K562 (cell line): ENCODE results near the gene BDH2. TPM values are rescaled to one million over a fixed set of nuclear protein-coding genes. Genes with fewer than 3 reads are reported as not detected.

Source experiments
- ARID1B ChIP-seq: fragments of 450-650 bp; IDR thresholded peaks from 2 replicates; pipeline ENCODE4 v1.6.1; 2016; ENCODE audit warnings: antibody characterized with exemption, mild to moderate bottlenecking, inconsistent platforms
- CREB5 ChIP-seq: fragments of 250-450 bp; sonication (Bioruptor Pico); IDR thresholded peaks from 2 replicates; pipeline ENCODE4 v1.5.0; 2020; ENCODE audit warnings: mild to moderate bottlenecking
- E2F4 ChIP-seq: sonication (generic); formaldehyde crosslinking; IDR thresholded peaks from 2 replicates; pipeline ENCODE4 v1.8.0; 2022; ENCODE audit warnings: mild to moderate bottlenecking, low read depth, missing genetic modification reagents
- E4F1 ChIP-seq: fragments of 250-450 bp; sonication (Bioruptor Pico); IDR thresholded peaks from 2 replicates; pipeline ENCODE4 v1.5.0; 2021; ENCODE audit warnings: mild to moderate bottlenecking, borderline replicate concordance
- FOXP4 ChIP-seq: sonication (generic); formaldehyde crosslinking; IDR thresholded peaks from 2 replicates; pipeline ENCODE4 v1.8.0; 2022; ENCODE audit warnings: mild to moderate bottlenecking, missing genetic modification reagents, borderline replicate concordance
- GATAD2B ChIP-seq: fragments of 450-650 bp; IDR thresholded peaks from 2 replicates; pipeline ENCODE4 v1.6.1; 2017; ENCODE audit warnings: mild to moderate bottlenecking, borderline replicate concordance
- HNRNPK ChIP-seq: fragments of 200-400 bp; formaldehyde crosslinking; IDR thresholded peaks from one replicate; pipeline ENCODE4 v1.6.1; 2018; ENCODE audit warnings: mild to moderate bottlenecking, low read depth, low read length; ENCODE audit not compliant: poor library complexity, severe bottlenecking
- KDM2B ChIP-seq: fragments of 250-450 bp; sonication (Bioruptor Pico); IDR thresholded peaks from 2 replicates; pipeline ENCODE4 v1.8.0; 2021; ENCODE audit warnings: mild to moderate bottlenecking, moderate library complexity
- MEF2A ChIP-seq: IDR thresholded peaks from 2 replicates; pipeline ENCODE4 v1.6.1; 2011; ENCODE audit warnings: low read depth, mild to moderate bottlenecking, low read length, moderate library complexity; ENCODE audit not compliant: control insufficient read depth
- RBBP5 ChIP-seq: fragments of 200-600 bp; sonication (generic); IDR thresholded peaks from 2 replicates; pipeline ENCODE4 v1.6.1; 2012; ENCODE audit warnings: borderline replicate concordance, mild to moderate bottlenecking, low read length, control low read depth, inconsistent platforms; ENCODE audit not compliant: insufficient read depth, poor library complexity, severe bottlenecking
- UBTF ChIP-seq, 2 experiments: IDR thresholded peaks; 2 replicates each; pipeline ENCODE4 v1.6.1; 2012; ENCODE audit warnings: improper control_type of control experiment in 2 of 2, low read depth in 2 of 2, low read length in 2 of 2, borderline replicate concordance in 1 of 2
- ZBTB5 ChIP-seq: fragments of 450-650 bp; IDR thresholded peaks from 2 replicates; pipeline ENCODE4 v1.6.1; 2017; ENCODE audit warnings: antibody characterized with exemption
- ZNF57 ChIP-seq: fragments of 450-650 bp; formaldehyde crosslinking; IDR thresholded peaks from 2 replicates; pipeline ENCODE4 v1.4.0; 2020; ENCODE audit warnings: mild to moderate bottlenecking, moderate library complexity
- polyA plus RNA-seq, 8 experiments: library from polyadenylated mRNA; depleted of rRNA in 4 of 8; stranded (reverse) in 5 of 8; unstranded in 3 of 8; fragments of >200 nt; fragmentation: Nextera tagmentation in 2 of 8; fragmentation: Illumina TruSeq in 1 of 8; extraction: Ambion mirVana in 2 of 8; extraction: Trizol in 1 of 8; gene quantifications; 2 replicates each; pipeline versions ENCODE4 v1.2.1 to v1.2.3, GENCODE V29; 2011 to 2014; ENCODE audit warnings: inconsistent platforms in 1 of 8, missing spikeins in 1 of 8
- total RNA-seq, 7 experiments: library from RNA; depleted of rRNA in 6 of 7; stranded (reverse); fragments of >200 nt in 6 of 7; fragmentation: Illumina TruSeq in 2 of 7; extraction: Trizol in 2 of 7; gene quantifications; 2 replicates each; pipeline versions ENCODE4 v1.2.1 to v1.2.3, GENCODE V29; 2011 to 2021; ENCODE audit warnings: low replicate concordance in 1 of 7

The BDH2 gene
- total and polyA plus RNA-seq, 9 of the 15 experiments (the other 6 are each of a cell fraction or from before 2014, with no cell fraction given): 4.9 to 17.9 (median 9.1) TPM

GRCh38 chr4:103075894-103076746, 23.5 kb downstream of the BDH2 start (continued):
- peak; percentile 96; the same call in 1 of the 2 replicates for TF ChIP-seq FOXP4 (CRISPR knock-in tag)
- no peak for TF ChIP-seq ZBTB5
- TF ChIP-seq GATAD2B: 0 out of 2 replicates have a peak, but pooled peaks have one; percentile 39
- no peak for TF ChIP-seq MEF2A
- no peak for TF ChIP-seq E4F1
- peak; percentile 80 to 86; a peak in 3 of 4 replicates for TF ChIP-seq UBTF (IDR thresholded peaks at IDR 0.05; ENCODE audit: borderline replicate concordance in 1 of 2, low read depth in 2 of 2, low read length in 2 of 2)
- TF ChIP-seq RBBP5: peak; percentile 80
- no peak for TF ChIP-seq CREB5
- no peak for TF ChIP-seq KDM2B
- TF ChIP-seq E2F4 (CRISPR knock-in tag): peak; percentile 17; the same call in 1 of the 2 replicates
- TF ChIP-seq ARID1B: no peak
- no peak for TF ChIP-seq ZNF57 (CRISPR knock-in tag)
- TF ChIP-seq HNRNPK: no peak
